HG03469 (cell line): Measurements from ENCODE around the gene FGF12.

Experiments
- ATAC-seq: cut with Tn5 transposase; IDR thresholded peaks from one replicate; pipeline ENCODE4 v1.9.1; 2021; ENCODE audit warnings: mild to moderate bottlenecking, moderate library complexity, moderate number of reproducible peaks; ENCODE audit not compliant: unreplicated experiment

FGF12 gene

GRCh38 chr3:192514081-192514753, 213.1 kb downstream of the FGF12 start:
- no peak for ATAC-seq

GRCh38 chr3:192505731-192506130, 221.6 kb downstream of the FGF12 start:
- ATAC-seq: no peak

- no peak for ATAC-seq
Observed at GRCh38 chr3:192501401-192501800, 225.9 kb downstream of the FGF12 start.

- ATAC-seq: no peak
Observed at GRCh38 chr3:192496905-192497587, 230.3 kb downstream of the FGF12 start.

- ATAC-seq: peak; percentile 90
Observed at GRCh38 chr3:192494174-192494573, 233.2 kb downstream of the FGF12 start.

- no peak for ATAC-seq
Observed at GRCh38 chr3:192490720-192491119, 236.6 kb downstream of the FGF12 start.

DNA sequence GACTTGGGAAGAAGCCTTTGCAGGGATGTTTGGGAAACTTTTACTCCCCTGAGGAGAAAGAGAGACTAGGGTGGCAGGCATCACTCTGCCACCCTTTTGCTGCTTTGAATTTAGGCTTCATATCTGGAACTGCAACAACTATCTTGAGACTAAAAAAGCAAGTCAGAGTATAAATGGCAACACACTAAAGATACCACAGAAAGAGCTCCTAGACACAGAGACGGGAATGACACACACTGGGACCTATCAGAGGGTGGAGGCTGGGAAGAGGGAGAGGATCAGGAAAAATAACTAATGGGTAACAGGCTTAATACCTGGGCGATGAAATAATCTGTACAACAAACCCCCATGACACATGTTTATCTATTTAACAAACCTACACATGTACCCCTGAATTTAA, 237.8 kb downstream of the FGF12 start:
- no peak for ATAC-seq

- no peak for ATAC-seq
Observed at GRCh38 chr3:192487033-192487432, 240.3 kb downstream of the FGF12 start.

- ATAC-seq: no peak
Observed at GRCh38 chr3:192482809-192483208, 244.5 kb downstream of the FGF12 start.

DNA sequence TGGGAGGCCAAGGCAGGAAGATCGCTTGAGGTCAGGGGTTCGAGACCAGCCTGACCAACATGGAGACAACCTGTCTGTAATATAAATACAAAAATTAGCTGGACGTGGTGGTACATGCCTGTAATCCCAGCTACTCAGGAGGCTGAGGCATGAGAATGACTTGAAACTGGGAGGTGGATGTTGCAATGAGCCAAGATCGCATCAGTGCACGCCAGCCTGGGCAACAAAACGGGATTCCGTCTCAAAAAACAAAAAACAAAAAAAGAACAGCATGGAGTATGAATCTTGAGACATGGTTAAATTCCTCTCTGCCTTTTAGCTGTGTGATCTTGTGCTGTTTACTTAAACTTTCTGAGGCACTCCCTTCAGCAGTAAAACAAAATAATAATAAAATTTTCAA, 244.9 kb downstream of the FGF12 start:
- no peak for ATAC-seq

- ATAC-seq: no peak
Observed at GRCh38 chr3:192481638-192482037, 245.7 kb downstream of the FGF12 start.

DNA sequence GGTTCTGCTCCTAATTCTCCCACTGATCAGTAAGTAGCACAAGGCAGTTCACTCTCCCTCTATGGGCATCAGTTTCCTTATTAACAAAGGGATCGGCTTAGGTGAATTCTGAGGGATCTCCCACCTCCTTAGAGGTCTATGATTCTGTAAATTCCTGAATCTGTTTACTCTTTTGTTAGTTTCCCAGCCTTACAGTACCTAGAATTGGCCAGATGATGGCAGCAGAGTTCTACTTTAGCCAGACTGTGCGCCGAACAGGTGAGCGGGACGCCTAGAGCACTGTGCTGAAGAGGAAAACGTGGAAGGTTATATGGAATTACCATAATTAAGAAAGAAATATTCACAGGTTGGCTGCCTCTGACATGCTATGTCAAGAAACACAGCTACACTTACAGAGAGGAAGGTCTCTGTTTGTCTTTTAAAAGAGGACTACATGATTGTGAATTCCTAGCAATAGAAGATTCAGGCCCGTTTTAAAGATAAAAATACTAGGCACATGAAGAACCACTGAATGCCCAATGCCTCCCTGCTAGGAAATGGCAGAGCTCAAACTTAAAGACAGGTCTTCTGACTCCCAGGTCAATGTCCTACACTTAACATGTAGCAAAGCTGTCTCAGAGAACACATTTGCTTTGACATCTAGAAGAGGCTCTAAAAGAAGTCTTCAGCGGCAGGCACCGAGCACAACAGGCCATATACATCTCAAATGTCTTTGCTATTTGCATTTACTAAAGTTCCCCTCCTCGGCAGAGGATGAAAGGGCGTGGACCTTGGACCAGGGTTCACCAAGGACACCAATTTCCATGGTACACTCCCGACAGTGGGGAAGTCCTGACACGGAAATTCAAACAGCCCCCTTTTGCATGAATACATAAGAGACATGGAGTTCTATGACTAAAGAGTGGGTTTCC, 259.9 kb downstream of the FGF12 start:
- ATAC-seq: peak; percentile 93

DNA sequence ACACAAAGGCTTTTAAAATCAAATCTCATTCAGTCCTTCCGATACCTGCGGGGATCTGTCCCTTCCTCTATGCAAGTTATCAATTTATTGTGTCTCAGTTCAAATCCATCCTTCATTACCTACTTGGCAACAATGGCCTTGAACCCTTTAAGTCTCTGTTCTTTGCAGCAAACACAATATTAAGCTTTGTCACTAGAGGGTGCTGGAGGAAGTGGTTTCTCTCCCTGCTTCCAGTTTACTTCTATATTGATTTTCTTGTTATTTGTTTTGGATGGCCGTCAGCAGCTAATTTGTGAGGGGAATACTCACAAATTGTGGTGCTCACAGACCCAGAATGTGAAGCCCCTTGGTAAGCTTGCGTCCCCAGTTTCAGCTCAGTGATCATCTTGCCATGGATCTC, 278.3 kb downstream of the FGF12 start:
- no peak for ATAC-seq

GRCh38 chr3:192445770-192446644, 281.3 kb downstream of the FGF12 start:
- ATAC-seq: no peak

DNA sequence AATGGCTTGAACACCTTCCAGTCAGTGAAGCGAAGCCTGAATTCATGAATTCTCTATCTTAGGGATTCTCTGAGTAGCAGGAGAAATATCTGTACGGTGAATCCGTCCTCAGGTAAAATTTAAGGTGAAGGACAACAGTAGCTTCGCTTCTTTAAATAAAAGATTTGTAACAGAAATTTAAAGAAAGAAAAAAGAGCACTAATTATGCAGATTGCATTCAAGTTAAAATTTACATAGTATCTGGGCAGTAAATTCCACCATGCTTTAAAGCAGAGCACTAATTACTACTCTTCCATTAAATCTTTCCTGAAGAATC, 282.6 kb downstream of the FGF12 start:
- no peak for ATAC-seq

GRCh38 chr3:192444096-192444790, 283.1 kb downstream of the FGF12 start:
- peak; percentile 93 for ATAC-seq

GRCh38 chr3:192435241-192435640, 292.1 kb downstream of the FGF12 start:
- no peak for ATAC-seq

DNA sequence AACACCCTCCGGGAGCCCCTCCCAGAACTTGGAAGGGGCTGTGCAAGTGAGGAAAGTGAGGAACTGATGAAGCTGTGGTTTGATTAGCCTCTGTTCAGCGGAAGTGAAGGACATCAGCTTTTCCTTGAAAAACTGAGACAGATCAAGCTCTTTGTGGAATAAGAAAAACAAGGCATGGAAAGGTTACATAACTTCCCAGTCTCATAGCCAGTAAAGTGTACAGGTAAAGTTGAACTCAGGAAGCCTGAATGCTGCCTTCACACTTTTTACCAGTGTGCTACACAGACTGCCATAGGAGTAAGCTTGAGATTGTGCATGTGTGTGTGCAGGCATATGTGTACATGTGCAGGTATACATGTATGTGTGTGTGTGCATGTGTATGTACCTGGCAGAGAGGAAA, 293.2 kb downstream of the FGF12 start:
- no peak for ATAC-seq

- ATAC-seq: no peak
Observed at GRCh38 chr3:192433704-192434103, 293.6 kb downstream of the FGF12 start.

DNA sequence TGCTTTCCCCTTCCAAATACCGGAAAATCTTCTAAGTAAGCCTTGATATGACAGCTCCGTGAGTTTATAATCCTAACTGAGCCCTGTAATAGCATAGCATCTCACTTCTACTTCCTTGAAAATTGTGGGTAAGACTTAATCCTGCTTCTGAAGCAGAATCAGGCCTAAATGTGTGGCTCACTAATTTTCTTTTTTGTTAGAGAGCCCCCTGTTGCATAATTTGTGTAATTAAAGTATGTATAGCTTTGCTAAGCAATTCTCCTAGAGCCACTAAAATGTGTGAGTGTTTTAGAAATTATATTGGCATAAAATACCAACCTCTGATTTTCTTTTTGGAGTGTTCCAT, 304.4 kb downstream of the FGF12 start:
- ATAC-seq: no peak
